ENCODE results near the gene SLC6A1.
"Not testable (repeated sequence)": the region's sequence is repeated elsewhere in the genome, so short reads cannot be mapped to it uniquely, and the experiment has no call there.

SLC6A1 gene

DNA sequence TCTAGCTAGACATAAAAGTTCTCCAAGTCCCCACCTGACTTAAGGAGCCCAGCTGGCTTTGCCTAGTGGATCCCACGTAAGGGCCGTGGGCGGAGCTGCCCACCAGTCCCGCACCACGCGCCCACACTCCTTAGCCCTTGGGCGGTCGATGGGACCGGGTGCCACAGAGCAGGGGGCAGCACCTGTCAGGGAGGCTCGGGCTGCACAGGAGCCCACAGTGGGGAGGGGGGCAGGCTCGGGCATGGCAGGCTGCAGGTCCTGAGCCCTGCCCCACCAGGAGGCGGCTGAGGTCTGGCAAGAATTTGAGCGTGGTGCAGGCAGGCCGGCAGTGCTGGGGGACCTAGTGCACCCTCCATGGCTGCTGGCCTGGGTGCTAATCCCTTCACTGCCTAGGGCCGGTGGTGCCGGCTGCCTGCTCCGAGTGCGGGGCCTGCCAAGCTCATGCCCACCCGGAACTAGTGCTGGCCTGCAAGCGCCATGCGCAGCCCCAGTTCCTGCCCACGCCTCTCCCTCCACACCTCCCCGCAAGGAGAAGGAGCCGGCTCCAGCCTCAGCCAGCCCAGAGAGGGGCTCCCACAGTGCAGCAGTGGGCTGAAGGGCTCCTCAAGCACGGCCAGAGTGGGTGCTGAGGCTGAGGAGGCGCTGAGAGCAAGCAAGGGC lies 78.7 kb downstream of the SLC6A1 start:
- no peak for DNase-seq

DNA sequence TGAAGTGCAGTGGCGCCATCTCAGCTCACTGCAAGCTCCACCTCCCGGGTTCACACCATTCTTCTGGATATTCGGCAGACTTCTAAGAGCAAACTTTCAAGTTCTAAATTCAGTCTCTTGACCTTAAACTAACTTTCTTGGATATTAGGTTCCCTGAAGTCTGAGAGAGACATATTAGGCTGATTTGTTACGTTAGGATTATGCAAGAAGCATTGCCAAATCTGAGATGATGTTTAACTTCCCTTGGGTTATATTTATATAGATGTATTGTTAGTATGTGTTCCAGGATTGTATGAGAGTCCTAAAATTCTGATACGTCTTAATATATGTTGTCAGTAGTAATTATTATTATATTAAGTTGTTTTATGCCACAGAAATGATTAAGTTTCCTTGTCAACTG lies 80.1 kb downstream of the SLC6A1 start:
- no peak for DNase-seq

DNA sequence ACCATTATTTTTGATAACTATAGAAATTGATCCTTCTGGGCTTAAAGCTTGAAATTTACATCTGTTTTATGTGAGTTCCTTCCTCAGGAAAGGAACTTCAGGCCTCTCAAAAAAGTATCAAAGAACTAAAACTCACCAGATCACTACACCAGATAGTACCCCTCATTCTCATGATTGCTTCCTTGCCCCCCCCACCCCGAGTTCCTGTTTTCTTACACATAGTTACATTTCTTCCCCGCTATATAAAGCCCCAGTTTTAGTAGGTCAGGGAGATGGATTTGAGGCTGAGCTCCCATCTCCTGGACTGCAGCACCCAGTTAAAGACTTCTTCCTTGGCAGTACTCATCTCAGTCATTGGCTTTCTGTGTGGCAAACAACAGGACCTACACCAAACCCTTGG lies 81.5 kb downstream of the SLC6A1 start:
- DNase-seq: no peak

DNA sequence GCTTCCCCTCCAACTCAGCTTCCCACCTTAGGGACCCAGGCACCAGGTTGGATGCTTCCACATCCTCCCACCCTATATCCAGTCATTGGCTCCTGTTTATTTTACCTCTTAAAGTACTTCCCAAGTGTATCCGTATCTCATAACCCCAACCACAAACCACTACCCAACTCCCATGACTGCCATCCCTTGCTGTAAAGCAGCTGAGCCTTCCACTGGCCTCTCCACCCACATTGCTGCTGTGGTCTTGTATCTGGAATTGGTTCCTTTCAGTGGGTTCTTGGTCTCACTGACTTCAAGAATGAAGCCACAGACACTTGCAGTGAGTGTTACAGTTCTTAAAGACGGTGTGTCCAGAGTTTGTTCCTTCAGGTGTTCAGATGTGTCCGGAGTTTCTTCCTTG lies 81.9 kb downstream of the SLC6A1 start:
- DNase-seq: no peak

DNA sequence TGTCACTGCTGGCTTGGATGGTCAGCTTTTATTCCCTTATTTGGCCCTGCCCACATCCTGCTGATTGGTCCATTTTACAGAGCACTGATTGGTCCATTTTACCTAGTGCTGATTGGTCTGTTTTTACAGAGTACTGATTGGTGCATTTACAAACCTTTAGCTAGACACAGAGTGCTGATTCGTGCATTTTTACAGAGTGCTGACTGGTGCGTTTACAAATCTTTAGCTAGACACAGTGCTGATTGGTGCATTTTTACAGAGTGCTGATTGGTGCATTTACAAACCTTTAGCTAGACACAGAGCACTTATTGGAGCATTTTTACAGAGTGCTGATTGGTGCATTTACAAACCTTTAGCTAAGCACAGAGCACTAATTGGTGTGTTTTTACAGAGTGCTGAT lies 82.6 kb downstream of the SLC6A1 start:
- DNase-seq: not testable (repeated sequence)

DNA sequence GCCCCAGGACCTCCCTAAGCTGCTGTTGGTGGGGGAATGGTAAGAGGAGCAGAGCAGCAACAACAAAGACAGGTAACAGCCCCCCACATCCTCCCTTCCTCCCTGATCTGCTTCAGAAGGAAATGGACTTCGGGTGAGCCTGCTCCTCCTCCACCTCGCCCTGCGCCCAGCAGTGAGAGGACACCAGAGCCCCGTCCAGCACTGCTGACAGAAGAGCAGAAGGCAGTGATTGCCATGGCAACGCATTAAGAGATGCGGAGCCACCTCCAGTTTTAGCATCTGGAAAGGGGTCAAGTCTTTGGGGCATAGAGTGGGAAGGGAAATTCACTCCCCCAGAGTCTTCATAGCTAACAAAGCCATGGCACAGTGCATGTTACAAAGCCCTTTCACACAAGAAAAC lies 84.2 kb downstream of the SLC6A1 start:
- no peak for DNase-seq

DNA sequence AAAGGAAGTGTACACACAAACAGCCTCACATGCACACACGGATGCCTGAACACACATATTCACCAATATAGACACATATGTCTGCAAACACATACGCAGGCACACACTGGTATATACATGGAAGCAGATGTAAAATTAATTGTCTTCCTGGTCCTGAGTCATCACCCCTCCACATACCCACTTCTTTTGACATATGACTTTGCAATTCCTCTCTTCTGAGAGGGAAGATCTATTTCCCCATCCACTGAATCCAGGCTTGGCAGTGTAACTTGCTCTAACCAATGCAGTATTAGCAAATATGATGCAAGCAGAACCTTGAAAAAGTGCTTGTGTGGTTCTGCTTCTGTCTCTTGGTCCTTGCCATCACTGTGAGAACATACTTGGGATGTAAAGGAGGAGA lies 84.9 kb downstream of the SLC6A1 start:
- no peak for DNase-seq

DNA sequence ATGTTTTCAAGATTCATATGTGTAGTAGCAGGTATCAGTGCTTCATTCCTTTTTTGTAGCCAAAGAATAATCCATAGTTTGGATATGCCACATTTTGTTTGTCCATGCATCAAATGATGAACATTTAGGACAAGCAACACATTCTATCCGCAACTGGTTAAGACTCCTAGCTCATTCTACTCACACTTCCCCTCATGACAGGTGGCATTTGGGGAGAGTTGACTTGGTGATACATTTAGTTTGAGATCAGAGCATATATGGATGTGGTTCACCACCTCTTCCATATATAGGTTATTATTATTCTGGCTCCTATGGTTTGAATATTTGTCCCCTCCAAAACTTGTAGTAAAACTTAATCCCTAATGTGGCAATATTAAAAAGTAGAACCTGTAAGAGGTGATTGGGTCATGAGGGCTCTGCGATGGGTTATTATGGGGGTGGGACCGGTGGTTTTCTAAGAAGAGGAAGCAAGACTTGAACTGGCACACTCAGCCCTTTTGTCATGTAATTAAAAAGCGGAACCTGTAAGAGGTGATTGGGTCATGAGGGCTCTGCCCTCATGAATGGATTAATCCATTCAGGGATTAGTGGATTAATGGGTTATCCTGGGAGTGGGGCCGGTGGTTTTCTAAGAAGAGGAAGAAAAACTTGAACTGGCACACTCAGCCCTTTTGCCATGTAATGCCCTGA lies 86.4 kb downstream of the SLC6A1 start:
- no peak for DNase-seq

DNA sequence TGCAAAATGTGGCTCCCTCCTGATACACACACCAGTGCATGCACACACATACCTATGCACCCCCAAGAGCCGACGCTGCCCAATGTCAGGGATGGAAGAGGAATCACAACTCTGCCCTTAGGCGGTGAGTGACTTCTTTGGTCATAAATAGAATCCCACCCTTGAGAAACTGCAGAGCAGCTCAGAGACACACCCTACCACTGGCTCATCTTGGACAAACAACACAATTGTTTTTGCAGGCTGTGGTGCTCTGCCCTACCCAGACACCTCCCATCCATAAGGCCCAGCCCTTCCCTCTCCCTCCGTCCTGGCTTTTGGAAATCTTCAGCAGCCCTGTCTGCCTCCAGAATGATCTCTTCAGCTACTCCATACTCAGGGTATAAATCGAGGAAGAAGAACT lies 87.9 kb downstream of the SLC6A1 start:
- DNase-seq: no peak

DNA sequence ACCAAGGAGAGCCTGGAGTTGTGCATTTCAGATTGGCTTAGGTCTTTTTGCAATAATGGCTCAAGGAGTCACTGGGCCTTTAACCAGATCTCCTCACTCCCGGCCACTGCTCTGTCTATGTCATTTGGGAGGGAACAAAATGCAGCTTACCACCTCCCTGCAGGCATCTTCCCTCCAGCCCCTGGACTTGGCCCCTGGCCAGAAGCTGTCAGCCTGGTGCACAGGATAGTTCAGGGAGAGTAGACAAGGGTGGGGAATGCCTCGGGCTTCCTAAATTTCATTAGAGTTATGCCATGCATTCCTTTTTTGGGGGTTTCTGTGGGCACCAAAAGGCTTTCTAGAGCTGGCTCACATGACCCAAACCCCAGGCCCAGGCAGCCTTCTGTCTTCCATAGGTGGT lies 91.5 kb downstream of the SLC6A1 start:
- no peak for DNase-seq

DNA sequence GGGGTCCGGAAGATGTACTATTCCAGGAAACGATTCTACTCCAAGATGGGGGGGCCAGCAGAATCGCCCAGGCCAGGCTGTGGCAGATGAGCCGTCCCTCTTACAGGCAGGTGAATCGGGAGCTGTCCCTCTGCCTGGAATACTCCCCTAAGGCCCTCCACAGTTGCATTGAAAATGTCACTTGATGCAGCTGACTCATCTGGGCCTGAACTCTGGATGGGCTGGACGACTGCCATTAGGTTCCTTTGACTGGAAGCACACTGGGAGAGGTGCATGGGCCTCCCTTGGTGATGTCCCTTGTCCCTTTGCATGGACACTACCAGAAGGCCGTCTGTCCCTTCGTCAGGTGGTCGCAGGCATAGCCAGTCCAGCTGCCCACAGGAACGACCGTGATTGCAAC lies 92.1 kb downstream of the SLC6A1 start:
- no peak for DNase-seq

DNA sequence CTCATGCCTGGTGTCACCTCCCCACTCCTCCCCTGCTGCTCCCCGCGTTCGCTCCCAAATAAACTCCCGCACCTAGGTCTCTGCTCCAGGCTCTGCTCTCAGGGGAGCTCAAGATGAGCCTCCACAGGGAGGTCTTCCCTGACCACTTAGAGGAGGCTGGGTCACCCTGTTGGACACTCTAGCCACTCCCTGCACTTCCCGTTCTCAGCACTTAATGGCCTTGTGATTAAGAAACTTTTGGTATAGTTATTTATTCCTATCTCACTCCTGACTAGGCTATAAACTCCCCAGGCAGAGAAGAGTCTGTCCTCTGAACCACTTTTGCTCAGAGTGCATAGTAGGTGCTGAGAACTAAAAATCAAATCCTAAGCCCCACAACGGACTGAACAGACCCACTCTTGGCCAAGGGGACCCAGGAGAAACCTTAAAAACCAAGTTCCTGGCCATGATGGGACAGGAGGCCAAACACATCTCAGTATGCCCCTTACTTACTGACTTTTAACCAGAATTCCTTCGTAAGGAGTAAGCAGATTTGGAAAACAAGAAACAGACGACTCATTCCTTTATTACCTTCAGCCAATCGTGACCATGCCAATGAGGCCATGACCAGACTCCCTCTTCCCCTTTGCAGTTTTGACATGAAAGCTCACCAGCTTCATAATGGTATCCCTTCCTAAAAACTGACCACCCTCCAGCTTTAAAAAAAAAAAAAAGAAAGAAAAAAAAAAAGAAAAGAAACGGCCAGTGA lies 92.7 kb downstream of the SLC6A1 start:
- DNase-seq: no peak

DNA sequence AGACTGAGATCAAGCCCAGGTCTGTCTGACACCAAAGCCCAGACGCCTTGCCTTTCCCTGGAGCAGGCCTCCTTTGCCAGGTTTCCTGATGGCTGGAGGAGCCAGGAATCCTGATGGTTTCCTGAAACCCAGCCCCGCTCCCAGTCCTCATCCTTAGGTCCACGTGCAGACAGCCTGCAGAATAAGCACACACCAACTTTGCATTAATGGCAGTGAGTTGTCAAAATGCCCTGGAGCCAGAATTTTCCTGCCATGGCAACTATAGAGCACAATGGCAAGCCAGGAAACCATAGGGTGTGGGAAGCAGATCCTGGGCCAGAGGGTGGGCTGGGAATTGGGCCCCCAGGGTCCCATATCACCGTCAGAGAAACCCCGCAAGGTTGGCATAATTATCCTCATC lies 94.3 kb downstream of the SLC6A1 start:
- no peak for DNase-seq

DNA sequence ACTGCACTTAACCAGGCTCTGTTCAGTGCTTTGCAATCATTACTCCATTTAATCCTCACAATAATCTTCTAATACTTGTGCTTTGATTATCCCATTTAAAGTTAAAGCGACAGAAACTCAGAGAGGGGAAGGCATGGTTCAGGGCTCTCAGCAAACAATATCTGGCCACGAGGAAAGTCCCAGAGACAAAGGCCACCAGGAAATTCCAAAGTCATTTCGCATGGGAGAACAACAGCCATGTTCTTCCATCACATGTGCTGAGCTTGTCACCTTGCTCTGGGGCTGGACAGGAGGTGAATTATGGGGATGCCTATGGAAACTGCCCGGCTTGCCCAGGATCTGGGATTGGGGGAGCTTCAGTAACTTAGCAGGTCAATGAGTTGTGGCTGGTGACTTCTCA lies 95.5 kb downstream of the SLC6A1 start:
- DNase-seq: no peak

DNA sequence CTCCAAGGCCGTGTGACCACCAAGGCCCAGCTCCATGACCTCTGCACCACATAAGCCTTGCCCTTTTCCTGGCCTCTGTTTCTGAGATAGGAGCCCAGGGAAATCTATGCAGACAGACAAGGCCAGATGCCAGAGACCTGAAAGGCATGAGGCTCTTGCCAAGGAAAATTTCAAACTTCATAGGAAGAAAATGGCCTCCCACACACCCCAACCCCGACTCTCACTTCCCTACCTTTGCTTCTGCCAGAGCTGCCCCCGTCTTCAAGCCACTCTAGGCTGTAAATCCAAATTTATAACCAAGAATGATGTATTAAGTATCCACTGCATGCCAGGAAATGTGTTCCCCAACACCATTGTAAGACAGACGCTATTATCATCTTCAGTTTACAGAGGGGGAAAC lies 96.3 kb downstream of the SLC6A1 start:
- no peak for DNase-seq
